Trophoblast cell (in vitro differentiated cells and primary cell): Measurements from ENCODE around the gene DENND6A. TPM values are rescaled to one million over a fixed set of nuclear protein-coding genes. Genes with fewer than 3 reads are reported as not detected.

Experiments
- DNase-seq, 2 donors: peaks; one replicate each; pipeline ENCODE4 v3.0.0-alpha.2; 2016
- H2AFZ ChIP-seq: 2 replicates; pipeline ENCODE4 v1.6.1; 2013; ENCODE audit warnings: low read length, moderate library complexity, mild to moderate bottlenecking; ENCODE audit not compliant: insufficient read depth, poor library complexity
- H2AK5ac ChIP-seq: 2 replicates; pipeline ENCODE4 v1.6.1; 2013; ENCODE audit warnings: mild to moderate bottlenecking, low read length
- H2BK120ac ChIP-seq: 2 replicates; pipeline ENCODE4 v1.6.1; 2013; ENCODE audit warnings: low read length, mild to moderate bottlenecking, moderate library complexity; ENCODE audit not compliant: insufficient read depth, poor library complexity
- H2BK12ac ChIP-seq: 2 replicates; pipeline ENCODE4 v1.6.1; 2013; ENCODE audit warnings: mild to moderate bottlenecking, low read length, moderate library complexity
- H2BK5ac ChIP-seq: 2 replicates; pipeline ENCODE4 v1.6.1; 2013; ENCODE audit warnings: low read length, low read depth, moderate library complexity, mild to moderate bottlenecking; ENCODE audit not compliant: poor library complexity
- H3K14ac ChIP-seq: 2 replicates; pipeline ENCODE4 v1.6.1; 2013; ENCODE audit warnings: mild to moderate bottlenecking, low read length
- H3K18ac ChIP-seq: 2 replicates; pipeline ENCODE4 v1.6.1; 2013; ENCODE audit warnings: mild to moderate bottlenecking, low read length
- H3K23ac ChIP-seq: 2 replicates; pipeline ENCODE4 v1.6.1; 2013; ENCODE audit warnings: low read length
- H3K27ac ChIP-seq: 2 replicates; pipeline ENCODE4 v1.5.1; 2013; ENCODE audit warnings: low read depth, mild to moderate bottlenecking, inconsistent platforms, low read length, moderate library complexity
- H3K27me3 ChIP-seq: 2 replicates; pipeline ENCODE4 v1.6.1; 2013; ENCODE audit warnings: inconsistent platforms, mild to moderate bottlenecking, low read length, moderate library complexity; ENCODE audit not compliant: insufficient read depth
- H3K36me3 ChIP-seq, 2 experiments: 1 replicate in 1 of 2; 2 replicates in 1 of 2; pipeline ENCODE4 v1.6.1; 2013; ENCODE audit warnings: low read length in 2 of 2, mild to moderate bottlenecking in 2 of 2, moderate library complexity in 1 of 2; ENCODE audit not compliant: insufficient read depth in 2 of 2, control insufficient read depth in 1 of 2
- H3K4ac ChIP-seq: 2 replicates; pipeline ENCODE4 v1.6.1; 2013; ENCODE audit warnings: low read depth, mild to moderate bottlenecking, low read length, moderate library complexity
- H3K4me1 ChIP-seq, 2 experiments: 1 replicate in 1 of 2; 2 replicates in 1 of 2; pipeline ENCODE4 v1.6.1; 2013; ENCODE audit warnings: low read length in 2 of 2, mild to moderate bottlenecking in 2 of 2, moderate library complexity in 1 of 2; ENCODE audit not compliant: insufficient read depth in 2 of 2, control insufficient read depth in 1 of 2
- H3K4me2 ChIP-seq: 2 replicates; pipeline ENCODE4 v1.6.1; 2013; ENCODE audit warnings: inconsistent platforms, mild to moderate bottlenecking, low read length, moderate library complexity
- H3K4me3 ChIP-seq: 2 replicates; pipeline ENCODE4 v1.5.1; 2013; ENCODE audit warnings: mild to moderate bottlenecking, low read depth, low read length, inconsistent platforms
- H3K79me1 ChIP-seq: one replicate; pipeline ENCODE4 v1.6.1; 2013; ENCODE audit warnings: low read length
- H3K79me2 ChIP-seq: 2 replicates; pipeline ENCODE4 v1.6.1; 2013; ENCODE audit warnings: low read length, mild to moderate bottlenecking; ENCODE audit not compliant: control insufficient read depth, insufficient read depth, poor library complexity
- H3K9ac ChIP-seq: 2 replicates; pipeline ENCODE4 v1.6.1; 2013; ENCODE audit warnings: mild to moderate bottlenecking, low read length
- H3K9me3 ChIP-seq: 2 replicates; pipeline ENCODE4 v1.6.1; 2013; ENCODE audit warnings: low read depth, mild to moderate bottlenecking, control low read depth, inconsistent platforms, low read length; ENCODE audit not compliant: insufficient read depth
- H4K12ac ChIP-seq: 2 replicates; pipeline ENCODE4 v1.6.1; 2013; ENCODE audit warnings: low read depth, mild to moderate bottlenecking, low read length, moderate library complexity
- H4K8ac ChIP-seq: 2 replicates; pipeline ENCODE4 v1.6.1; 2013; ENCODE audit warnings: low read depth, mild to moderate bottlenecking, low read length, moderate library complexity
- H4K91ac ChIP-seq: one replicate; pipeline ENCODE4 v1.6.1; 2013; ENCODE audit warnings: low read depth, mild to moderate bottlenecking, low read length, moderate library complexity
- WGBS: extraction: QIAGEN DNeasy Blood & Tissue Kit; methylation state at CpG from one replicate; pipeline ENCODE4 v1.1.7; 2013; ENCODE audit warnings: missing lambda C conversion rate; ENCODE audit not compliant: insufficient read length, insufficient coverage; ENCODE audit errors: extremely low coverage; 5-methylcytosine and 5-hydroxymethylcytosine counted together
- polyA plus RNA-seq: library from polyadenylated mRNA; stranded (reverse); fragments of 200-250 nt; gene quantifications from 2 replicates; pipeline ENCODE4 v1.2.3, GENCODE V29; 2013

The DENND6A gene, protein sequence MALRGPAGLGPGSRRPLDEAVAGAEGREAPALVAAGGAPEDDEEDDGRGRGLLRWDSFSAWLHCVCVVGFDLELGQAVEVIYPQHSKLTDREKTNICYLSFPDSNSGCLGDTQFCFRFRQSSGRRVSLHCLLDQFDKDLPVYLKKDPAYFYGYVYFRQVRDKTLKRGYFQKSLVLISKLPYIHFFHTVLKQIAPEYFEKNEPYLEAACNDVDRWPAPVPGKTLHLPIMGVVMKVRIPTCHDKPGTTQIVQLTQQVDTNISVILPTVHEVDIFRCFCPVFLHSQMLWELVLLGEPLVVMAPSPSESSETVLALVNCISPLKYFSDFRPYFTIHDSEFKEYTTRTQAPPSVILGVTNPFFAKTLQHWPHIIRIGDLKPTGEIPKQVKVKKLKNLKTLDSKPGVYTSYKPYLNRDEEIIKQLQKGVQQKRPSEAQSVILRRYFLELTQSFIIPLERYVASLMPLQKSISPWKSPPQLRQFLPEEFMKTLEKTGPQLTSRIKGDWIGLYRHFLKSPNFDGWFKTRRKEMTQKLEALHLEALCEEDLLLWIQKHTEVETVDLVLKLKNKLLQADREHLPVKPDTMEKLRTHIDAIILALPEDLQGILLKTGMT
- 8.4 and 9.4 TPM in 2 replicates for polyA plus RNA-seq

DNA sequence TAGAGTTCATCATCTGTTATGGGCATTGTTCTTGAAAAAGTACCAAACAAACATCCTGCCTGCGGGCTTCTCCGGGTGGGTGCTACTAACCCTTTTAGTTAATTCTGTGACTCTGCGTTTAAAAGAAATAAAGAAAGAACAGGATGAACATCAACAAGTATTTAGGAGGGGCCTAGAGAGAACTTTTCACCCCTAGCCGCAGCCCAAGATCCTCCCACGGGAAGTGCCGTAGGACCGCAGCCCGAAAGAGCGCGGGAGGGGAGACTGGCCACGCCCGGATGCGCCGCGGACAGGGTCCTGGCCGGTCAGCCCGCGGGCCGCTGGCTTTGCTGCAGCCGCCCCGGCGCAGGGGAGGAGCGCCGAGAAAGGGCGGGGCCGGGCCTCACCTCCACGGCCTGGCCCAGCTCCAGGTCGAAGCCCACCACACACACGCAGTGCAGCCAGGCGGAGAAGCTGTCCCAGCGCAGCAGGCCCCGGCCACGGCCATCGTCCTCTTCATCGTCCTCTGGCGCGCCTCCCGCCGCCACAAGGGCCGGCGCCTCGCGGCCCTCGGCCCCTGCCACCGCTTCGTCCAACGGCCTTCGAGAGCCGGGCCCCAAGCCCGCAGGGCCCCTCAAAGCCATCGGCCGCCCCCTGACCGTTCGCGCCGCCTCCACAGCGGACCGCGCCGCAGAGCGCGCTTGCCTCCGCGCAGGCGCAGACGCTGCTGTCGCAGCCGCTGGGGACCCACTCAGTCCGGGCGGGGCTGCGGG, at the start of gene DENND6A:
Gene DENND6A, minus strand, starts transcription at position 682 of the 752 bp plus-strand sequence. Its CDS starts 59 bp downstream, at position 623.
- H2BK12ac ChIP-seq, result peak within 1 kb of the TSS; percentile 39
- H3K27me3 ChIP-seq, result no peaks in the 10 kb centered on the region
- H2BK120ac ChIP-seq, result peak within 1 kb of the TSS; percentile 99
- H4K8ac ChIP-seq, result peak within 1 kb of the TSS; percentile 100
- peak within 1 kb of the TSS; percentile 64 for H2AK5ac ChIP-seq
- H4K12ac ChIP-seq, result peak within 1 kb of the TSS; percentile 100
- WGBS, result no CpG with 5 or more reads among the region's 71 CpGs
- H2AFZ ChIP-seq, result peak within 1 kb of the TSS; percentile 95
- peak within 1 kb of the TSS; percentile 98 for H2BK5ac ChIP-seq
- no peaks in the 10 kb centered on the region for H3K36me3 ChIP-seq
- no peak within 1 kb of the TSS for H3K23ac ChIP-seq
- peak within 1 kb of the TSS; percentile 93 for H3K9ac ChIP-seq
- H3K79me1 ChIP-seq, result peaks cover 5% of the 10 kb centered on the region
- peak within 1 kb of the TSS; percentile 99 for H3K14ac ChIP-seq
- peak within 1 kb of the TSS; percentile 58 for H3K4me2 ChIP-seq
- no peaks in the 10 kb centered on the region for H3K9me3 ChIP-seq
- peak within 1 kb of the TSS; percentile 89 for H3K4ac ChIP-seq
- peaks cover 6 to 7% of the 10 kb centered on the region in 2 experiments for H3K4me1 ChIP-seq
- peak within 1 kb of the TSS; percentile 99 for H4K91ac ChIP-seq
- H3K27ac ChIP-seq, result peak within 1 kb of the TSS; percentile 96
- H3K4me3 ChIP-seq, result peak within 1 kb of the TSS; percentile 71
- H3K18ac ChIP-seq, result peak within 1 kb of the TSS; percentile 99
- peaks cover 3% of the 10 kb centered on the region for H3K79me2 ChIP-seq
- peak; percentile 88 to 99 for DNase-seq

DNA sequence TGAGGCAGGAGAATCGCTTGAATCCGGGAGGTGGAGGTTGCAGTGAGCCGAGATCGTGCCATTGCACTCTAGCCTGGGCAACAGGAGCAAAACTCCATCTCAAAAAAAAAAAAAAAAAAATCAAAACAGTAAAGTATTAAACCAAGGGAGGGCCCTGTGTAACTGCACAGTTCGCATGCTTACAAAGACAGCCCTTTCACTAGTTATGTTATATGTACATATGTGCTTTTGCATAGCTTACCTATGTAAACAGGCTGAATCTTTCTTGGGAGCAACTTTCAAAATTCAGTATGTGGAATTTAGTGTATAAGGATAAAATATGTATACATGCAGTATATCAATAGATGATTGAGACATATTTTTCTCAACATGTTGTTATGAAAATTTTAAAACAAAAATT, 47.1 kb upstream of the DENND6A start:
- Histone ChIP-seq H3K27ac (no peak overlapping the region), H2BK120ac (no peak overlapping the region), H3K4me3 (no peak overlapping the region), H2AK5ac (no peak overlapping the region), H3K36me3 (no peaks in the 10 kb centered on the region), H3K14ac (no peak overlapping the region), H2AFZ (no peak overlapping the region), H4K12ac (no peak overlapping the region), H3K27me3 (no peaks in the 10 kb centered on the region), H4K8ac (no peak overlapping the region), H4K91ac (no peak overlapping the region), H3K4me2 (no peak overlapping the region), H3K4me1 (no peaks in the 10 kb centered on the region), H3K9me3 (no peaks in the 10 kb centered on the region), H3K79me2 (no peaks in the 10 kb centered on the region), H3K79me1 (no peaks in the 10 kb centered on the region), H3K18ac (no peak overlapping the region), H2BK12ac (no peak overlapping the region), H3K4ac (no peak overlapping the region), H3K9ac (no peak overlapping the region), H2BK5ac (no peak overlapping the region), H3K23ac (no peak overlapping the region)
- no CpG with 5 or more reads among the region's 5 CpGs for WGBS
- DNase-seq, result no peak

DNA sequence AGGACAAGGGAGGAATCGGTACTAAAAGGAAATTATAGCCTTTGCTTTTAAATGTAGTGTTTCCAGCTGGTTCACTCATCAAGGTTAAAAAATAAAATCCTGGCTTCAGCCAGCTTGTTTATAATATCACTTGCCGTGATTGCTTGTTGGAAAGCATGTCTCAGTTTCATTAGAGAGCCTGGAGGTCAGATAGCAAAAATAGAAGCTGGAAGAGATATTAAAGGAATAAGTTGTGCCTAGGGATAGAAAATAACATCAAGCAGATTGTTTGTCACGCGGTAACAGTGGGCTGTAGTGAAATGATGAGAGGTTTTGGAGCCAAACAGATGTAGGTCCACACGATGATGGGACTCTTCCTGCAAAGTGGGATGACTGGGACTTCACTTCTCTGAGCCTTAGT, 45.5 kb upstream of the DENND6A start:
- H3K23ac ChIP-seq, result no peak overlapping the region
- H2AFZ ChIP-seq, result no peak overlapping the region
- H4K12ac ChIP-seq, result no peak overlapping the region
- no peak overlapping the region for H4K8ac ChIP-seq
- H3K4ac ChIP-seq, result no peak overlapping the region
- no peak overlapping the region for H2BK12ac ChIP-seq
- H3K27ac ChIP-seq, result no peak overlapping the region
- H3K4me1 ChIP-seq, result peaks cover 0 to 3% of the 10 kb centered on the region in 2 experiments
- H4K91ac ChIP-seq, result no peak overlapping the region
- WGBS, result no CpG with 5 or more reads among the region's 5 CpGs
- H2BK120ac ChIP-seq, result no peak overlapping the region
- H3K9ac ChIP-seq, result no peak overlapping the region
- no peaks in the 10 kb centered on the region for H3K79me1 ChIP-seq
- H2BK5ac ChIP-seq, result no peak overlapping the region
- H3K36me3 ChIP-seq, result no peaks in the 10 kb centered on the region
- no peak overlapping the region for H3K18ac ChIP-seq
- H3K27me3 ChIP-seq, result no peaks in the 10 kb centered on the region
- no peaks in the 10 kb centered on the region for H3K9me3 ChIP-seq
- no peak overlapping the region for H3K14ac ChIP-seq
- no peaks in the 10 kb centered on the region for H3K79me2 ChIP-seq
- no peak overlapping the region for H2AK5ac ChIP-seq
- no peak overlapping the region for H3K4me3 ChIP-seq
- H3K4me2 ChIP-seq, result no peak overlapping the region
- DNase-seq, result no peak

DNA sequence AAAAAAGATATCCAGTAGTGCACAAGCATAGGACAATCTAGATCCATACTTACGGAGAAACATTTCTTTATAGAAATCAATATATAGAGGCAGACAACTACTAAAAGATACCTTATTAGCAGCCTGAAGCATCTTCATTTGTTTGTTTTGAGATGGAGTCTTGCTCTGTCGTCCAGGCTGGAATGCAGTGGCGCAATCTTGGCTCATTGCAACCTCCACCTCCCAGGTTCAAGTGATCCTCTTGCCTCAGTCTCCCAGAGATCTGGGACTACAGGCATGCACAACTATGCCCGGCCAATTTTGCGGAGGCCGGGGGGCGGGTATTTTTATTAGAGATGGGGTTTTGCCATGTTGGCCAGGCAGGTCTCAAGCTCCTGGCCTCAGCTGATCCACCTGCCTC, 45.0 kb upstream of the DENND6A start:
- Histone ChIP-seq H3K9ac (no peak overlapping the region), H3K4me3 (no peak overlapping the region), H3K27me3 (no peaks in the 10 kb centered on the region), H2BK5ac (no peak overlapping the region), H3K27ac (no peak overlapping the region), H2BK120ac (no peak overlapping the region), H3K79me1 (no peaks in the 10 kb centered on the region), H3K4ac (no peak overlapping the region), H3K14ac (no peak overlapping the region), H2BK12ac (no peak overlapping the region), H4K12ac (no peak overlapping the region), H3K4me2 (no peak overlapping the region), H3K23ac (no peak overlapping the region), H4K8ac (no peak overlapping the region), H3K4me1 (peaks cover 0 to 3% of the 10 kb centered on the region in 2 experiments), H3K9me3 (no peaks in the 10 kb centered on the region), H2AK5ac (no peak overlapping the region), H3K79me2 (no peaks in the 10 kb centered on the region), H3K36me3 (no peaks in the 10 kb centered on the region), H3K18ac (no peak overlapping the region), H2AFZ (no peak overlapping the region), H4K91ac (no peak overlapping the region)
- no CpG with 5 or more reads among the region's 7 CpGs for WGBS
- no peak for DNase-seq
